T-cell (primary cell): Measurements from ENCODE around the gene PRTG. TPM values are rescaled to one million over a fixed set of nuclear protein-coding genes. Genes with fewer than 3 reads are reported as not detected.
"Not testable (repeated sequence)": the region's sequence is repeated elsewhere in the genome, so short reads cannot be mapped to it uniquely, and the experiment has no call there.

ENCODE experiments used
- ATAC-seq, 4 experiments: fragments of 200-7000 bp in 3 of 4; fragments of 150-1000 bp in 1 of 4; cut with Tn5 transposase; replicated peaks in 1 of 4; 1 replicate in 3 of 4; 2 replicates in 1 of 4; pipeline ENCODE4 v1.10.0; 2021; ENCODE audit warnings: moderate library complexity in 3 of 4, mild to moderate bottlenecking in 2 of 4, moderate number of reproducible peaks in 1 of 4
- CTCF ChIA-PET, 2 donors: fragments of 300-600 bp; sonication (Branson Sonifier 250); formaldehyde crosslinking; loops; one replicate each; lab custom pipeline; 2022; ENCODE audit warnings: antibody characterized with exemption in 2 of 2; lab: Charles Lee
- POLR2A ChIA-PET, 2 donors: fragments of 300-600 bp; sonication (Branson Sonifier 250); formaldehyde crosslinking; loops; one replicate each; lab custom pipeline; 2022; ENCODE audit warnings: antibody characterized with exemption in 2 of 2; lab: Charles Lee
- DNase-seq, 35 experiments: peaks; one replicate each; pipeline versions ENCODE4 v3.0.0 to v3.0.0-alpha.2; 2013 to 2023
- H3K27ac ChIP-seq: one replicate; pipeline ENCODE4 v1.5.1; 2013; ENCODE audit warnings: low read length
- H3K27me3 ChIP-seq, 2 experiments: replicated peaks in 1 of 2; 1 replicate in 1 of 2; 2 replicates in 1 of 2; pipeline versions ENCODE4 v1.6.1 to v1.7.0; 2013; ENCODE audit warnings: low read length in 1 of 2, mixed read lengths in 1 of 2; ENCODE audit not compliant: control insufficient read depth in 2 of 2, insufficient read depth in 2 of 2; ENCODE audit errors: extremely low read depth in 1 of 2
- H3K36me3 ChIP-seq, 2 donors: 1 replicate in 1 of 2; 2 replicates in 1 of 2; pipeline versions ENCODE4 v1.6.1 to v1.7.0; 2013; ENCODE audit warnings: low read length in 1 of 2; ENCODE audit not compliant: control insufficient read depth in 2 of 2, insufficient read depth in 1 of 2; ENCODE audit errors: extremely low read depth in 1 of 2
- H3K4me1 ChIP-seq, 2 experiments: 1 replicate in 1 of 2; 2 replicates in 1 of 2; pipeline versions ENCODE4 v1.6.1 to v1.7.0; 2013; ENCODE audit warnings: low read length in 2 of 2, mixed read lengths in 1 of 2; ENCODE audit not compliant: insufficient read depth in 2 of 2, control insufficient read depth in 1 of 2; ENCODE audit errors: extremely low read depth in 1 of 2
- H3K4me3 ChIP-seq, 2 donors: 1 replicate in 1 of 2; 2 replicates in 1 of 2; pipeline versions ENCODE4 v1.5.1 to v1.7.0; 2013; ENCODE audit warnings: mild to moderate bottlenecking in 2 of 2, low read length in 1 of 2, moderate library complexity in 1 of 2; ENCODE audit not compliant: control insufficient read depth in 1 of 2; ENCODE audit errors: extremely low read depth in 1 of 2
- H3K9me3 ChIP-seq: 2 replicates; pipeline ENCODE4 v1.7.0; 2013
- H3K27ac Mint-ChIP-seq, 2 donors: one replicate each; pipeline ENCODE4 v1.8.0; 2020 to 2021; ENCODE audit warnings: mild to moderate bottlenecking in 2 of 2, mixed read lengths in 2 of 2
- H3K27me3 Mint-ChIP-seq, 2 donors: one replicate each; pipeline ENCODE4 v1.8.0; 2021 to 2022; ENCODE audit warnings: mixed read lengths in 2 of 2
- H3K36me3 Mint-ChIP-seq: one replicate; pipeline ENCODE4 v1.8.0; 2021; ENCODE audit warnings: mixed read lengths
- H3K4me1 Mint-ChIP-seq, 3 donors: one replicate each; pipeline ENCODE4 v1.8.0; 2020 to 2022; ENCODE audit warnings: mixed read lengths in 3 of 3, mild to moderate bottlenecking in 1 of 3
- H3K4me3 Mint-ChIP-seq, 3 donors: one replicate each; pipeline ENCODE4 v1.8.0; 2020 to 2022; ENCODE audit warnings: mild to moderate bottlenecking in 3 of 3, mixed read lengths in 3 of 3, moderate library complexity in 3 of 3
- H3K9me3 Mint-ChIP-seq, 3 donors: one replicate each; pipeline ENCODE4 v1.8.0; 2020 to 2022; ENCODE audit warnings: mixed read lengths in 3 of 3
- WGBS: methylation state at CpG from one replicate; pipeline ENCODE4 v1.1.5; 2013; ENCODE audit warnings: missing lambda C conversion rate; ENCODE audit not compliant: insufficient coverage; 5-methylcytosine and 5-hydroxymethylcytosine counted together
- total RNA-seq, 35 experiments: library from RNA in 6 of 35; stranded (reverse) in 6 of 35; fragments of 120-200 nt in 1 of 35; gene quantifications; one replicate each; pipeline versions ENCODE4 v1.2.1 to v1.2.4 and lab custom pipeline; 2013 to 2026

PRTG gene
- total RNA-seq, 5 donors from 2014 or later (not counting 1 experiment from before 2014, with no cell fraction given), result 0.06 to 0.16 (median 0.09) TPM; not detected in 2

DNA sequence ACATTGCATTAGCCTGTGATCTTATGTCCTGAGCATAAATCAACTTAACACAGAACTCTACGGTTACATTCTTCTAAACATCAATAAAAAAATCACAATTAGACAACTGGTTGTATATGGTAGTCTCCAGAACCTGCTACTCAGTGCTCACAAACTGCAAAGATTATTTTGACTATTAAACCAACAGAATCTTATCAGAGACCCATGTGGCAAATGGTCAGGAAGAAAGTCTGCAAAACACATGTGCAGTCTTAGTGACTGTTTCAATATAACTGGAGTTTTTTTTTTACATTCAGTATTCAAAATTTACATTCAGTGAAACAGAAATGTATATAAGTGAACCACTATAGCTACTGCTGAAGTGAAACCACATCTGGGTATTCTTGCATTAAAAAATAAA, 127.5 kb downstream of the PRTG start:
- POLR2A ChIA-PET, result no interaction called here
- CTCF ChIA-PET, result no interaction called here
- no peak for DNase-seq
- H3K27ac Mint-ChIP-seq, result no peak overlapping the region
- no peaks in the 10 kb centered on the region for H3K36me3 Mint-ChIP-seq
- H3K4me3 Mint-ChIP-seq, result no peak overlapping the region
- Histone ChIP-seq H3K4me3 (no peak overlapping the region), H3K27me3 (no peaks in the 10 kb centered on the region), H3K4me1 (no peaks in the 10 kb centered on the region), H3K36me3 (no peaks in the 10 kb centered on the region), H3K27ac (no peak overlapping the region), H3K9me3 (no peaks in the 10 kb centered on the region)
- no peaks in the 10 kb centered on the region for H3K4me1 Mint-ChIP-seq
- peaks cover 31 to 32% of the 10 kb centered on the region in 2 donors for H3K27me3 Mint-ChIP-seq
- WGBS, result no CpG with 5 or more reads among the region's 1 CpG
- H3K9me3 Mint-ChIP-seq, result no peaks in the 10 kb centered on the region
- ATAC-seq, result no peak

DNA sequence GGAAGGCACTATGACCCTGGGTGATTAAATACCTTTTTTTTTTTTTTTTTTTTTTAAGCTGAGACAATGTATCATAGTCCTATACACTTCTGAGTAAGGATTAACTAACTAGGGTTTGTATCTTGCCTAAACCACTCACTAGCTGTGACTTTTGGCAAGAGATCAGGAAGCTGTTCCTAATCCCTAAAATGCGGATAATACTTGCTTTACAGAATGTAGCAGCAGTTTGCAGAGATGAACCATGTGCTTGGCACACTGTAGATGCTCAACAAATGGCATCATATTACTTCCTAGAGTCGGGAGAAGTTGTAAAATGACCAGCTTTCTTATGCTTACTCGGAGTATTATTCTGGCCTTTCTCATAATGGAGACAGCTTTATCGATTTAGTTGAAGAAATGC, 129.2 kb downstream of the PRTG start:
- Mint-ChIP-seq H3K9me3 (peaks cover 0 to 3% (median 0%) of the 10 kb centered on the region in 3 donors), H3K27ac (no peak overlapping the region), H3K27me3 (peaks cover 25 to 30% of the 10 kb centered on the region in 2 donors), H3K4me3 (no peak overlapping the region), H3K36me3 (no peaks in the 10 kb centered on the region), H3K4me1 (no peaks in the 10 kb centered on the region)
- H3K4me1 ChIP-seq, result no peaks in the 10 kb centered on the region
- ATAC-seq, result no peak
- CTCF ChIA-PET, result no interaction called here
- no peaks in the 10 kb centered on the region for H3K9me3 ChIP-seq
- no peaks in the 10 kb centered on the region for H3K36me3 ChIP-seq
- DNase-seq, result no peak
- no peak overlapping the region for H3K27ac ChIP-seq
- no peak overlapping the region for H3K4me3 ChIP-seq
- WGBS, result 72% methylated on average over 3 of the region's 4 CpGs
- no peaks in the 10 kb centered on the region for H3K27me3 ChIP-seq
- POLR2A ChIA-PET, result interaction anchor here (0.5 to 0.6 kb wide), 2 partner anchors 160 to 350 kb away, joined by 5 to 7 read pairs; no protein-coding TSS in a partner anchor

DNA sequence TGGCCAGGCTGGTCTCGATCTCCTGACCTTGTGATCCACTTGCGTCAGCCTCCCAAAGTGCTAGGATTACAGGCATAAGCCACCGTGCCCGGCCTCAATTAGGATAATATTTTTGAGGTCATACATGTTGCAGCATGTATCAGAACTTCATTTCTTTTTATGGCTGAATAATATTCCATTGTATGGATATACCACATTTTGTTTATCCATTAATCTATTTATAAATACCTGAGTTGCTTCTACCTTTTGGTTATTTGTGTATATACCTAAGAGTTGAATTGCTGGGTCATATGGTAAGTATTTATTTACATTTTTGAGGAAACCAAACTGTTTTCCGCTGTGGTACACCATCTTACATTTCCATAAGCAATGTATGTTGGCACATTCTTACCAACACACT, 136.7 kb downstream of the PRTG start:
- H3K27ac Mint-ChIP-seq, result no peak overlapping the region
- ChIA-PET POLR2A (no interaction called here), CTCF (no interaction called here)
- Histone ChIP-seq H3K27me3 (peaks cover 0 to 3% of the 10 kb centered on the region in 2 experiments), H3K4me1 (no peaks in the 10 kb centered on the region), H3K4me3 (no peak overlapping the region), H3K9me3 (no peaks in the 10 kb centered on the region), H3K36me3 (no peaks in the 10 kb centered on the region), H3K27ac (no peak overlapping the region)
- H3K9me3 Mint-ChIP-seq, result peaks cover 0 to 9% (median 0%) of the 10 kb centered on the region in 3 donors
- no CpG with 5 or more reads among the region's 5 CpGs for WGBS
- H3K36me3 Mint-ChIP-seq, result no peaks in the 10 kb centered on the region
- ATAC-seq (no peak), DNase-seq (no peak)
- no peak overlapping the region for H3K4me3 Mint-ChIP-seq
- no peaks in the 10 kb centered on the region for H3K4me1 Mint-ChIP-seq
- peaks cover 6 to 22% of the 10 kb centered on the region in 2 donors for H3K27me3 Mint-ChIP-seq

- H3K27ac Mint-ChIP-seq, result no peak overlapping the region
- no peaks in the 10 kb centered on the region for H3K36me3 ChIP-seq
- no peak overlapping the region for H3K27ac ChIP-seq
- POLR2A ChIA-PET, result no interaction called here
- H3K4me1 Mint-ChIP-seq, result no peaks in the 10 kb centered on the region
- no peaks in the 10 kb centered on the region for H3K9me3 Mint-ChIP-seq
- H3K9me3 ChIP-seq, result no peaks in the 10 kb centered on the region
- no peak overlapping the region for H3K4me3 Mint-ChIP-seq
- H3K27me3 ChIP-seq, result peaks cover 0 to 6% of the 10 kb centered on the region in 2 experiments
- DNase-seq (no peak), ATAC-seq (no peak)
- CTCF ChIA-PET, result no interaction called here
- H3K36me3 Mint-ChIP-seq, result no peaks in the 10 kb centered on the region
- 80% methylated on average over 1 of the region's 5 CpGs for WGBS
- no peaks in the 10 kb centered on the region for H3K4me1 ChIP-seq
- no peak overlapping the region for H3K4me3 ChIP-seq
- H3K27me3 Mint-ChIP-seq, result peaks cover 10 to 26% of the 10 kb centered on the region in 2 donors
These were observed 141.6 kb downstream of the PRTG start for GRCh38 chr15:55601374-55601773.

DNA sequence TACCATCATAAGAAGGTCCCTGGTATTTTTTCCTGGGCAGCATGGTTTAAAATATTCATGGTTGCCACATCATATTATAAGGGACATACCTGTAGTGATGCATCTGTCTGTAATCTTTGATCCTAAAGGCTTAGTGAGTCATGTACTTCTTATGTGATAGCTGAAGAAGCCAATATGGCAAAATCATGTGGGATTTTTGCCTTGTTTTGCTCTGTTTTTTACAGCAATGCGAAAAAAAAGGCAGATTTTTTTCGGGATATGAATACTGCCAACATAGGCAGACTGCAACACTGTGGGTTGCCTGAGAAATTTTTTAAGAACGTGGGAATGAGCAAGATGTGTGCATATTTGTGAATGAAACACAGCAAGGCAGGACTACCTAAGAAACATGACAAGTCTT, 143.5 kb downstream of the PRTG start:
- Mint-ChIP-seq H3K27me3 (peaks cover 14 to 31% of the 10 kb centered on the region in 2 donors), H3K27ac (no peak overlapping the region), H3K36me3 (no peaks in the 10 kb centered on the region), H3K4me1 (no peaks in the 10 kb centered on the region), H3K4me3 (no peak overlapping the region), H3K9me3 (peaks cover 0 to 3% (median 0%) of the 10 kb centered on the region in 3 donors)
- DNase-seq (no peak), ATAC-seq (no peak)
- Histone ChIP-seq H3K27me3 (peaks cover 0 to 6% of the 10 kb centered on the region in 2 experiments), H3K9me3 (no peaks in the 10 kb centered on the region), H3K4me3 (no peak overlapping the region), H3K36me3 (no peaks in the 10 kb centered on the region), H3K4me1 (no peaks in the 10 kb centered on the region), H3K27ac (no peak overlapping the region)
- no CpG with 5 or more reads among the region's 3 CpGs for WGBS
- ChIA-PET CTCF (no interaction called here), POLR2A (no interaction called here)

GRCh38 chr15:55593019-55593418, 149.9 kb downstream of the PRTG start:
- H3K9me3 Mint-ChIP-seq, H3K27ac ChIP-seq, H3K36me3 Mint-ChIP-seq, H3K4me1 ChIP-seq, H3K9me3 ChIP-seq, ATAC-seq, H3K4me3 Mint-ChIP-seq, CTCF ChIA-PET, H3K27ac Mint-ChIP-seq, H3K4me3 ChIP-seq, H3K4me1 Mint-ChIP-seq, H3K36me3 ChIP-seq, DNase-seq: not testable (repeated sequence)
- peaks cover 7 to 22% of the 10 kb centered on the region in 2 experiments for H3K27me3 ChIP-seq
- POLR2A ChIA-PET, result interaction anchor here in 1 of 2 donors (0.7 kb wide), 1 partner anchor 1554 kb away, joined by 4 read pairs; no protein-coding TSS in a partner anchor
- no CpG with 5 or more reads among the region's 1 CpG for WGBS
- peaks cover 34 to 38% of the 10 kb centered on the region in 2 donors for H3K27me3 Mint-ChIP-seq

GRCh38 chr15:55590788-55591187, 152.2 kb downstream of the PRTG start:
- Histone ChIP-seq H3K27ac (no peak overlapping the region), H3K36me3 (no peaks in the 10 kb centered on the region), H3K9me3 (no peaks in the 10 kb centered on the region), H3K27me3 (peaks cover 15 to 29% of the 10 kb centered on the region in 2 experiments), H3K4me3 (no peak overlapping the region), H3K4me1 (peaks cover 2 to 8% of the 10 kb centered on the region in 2 experiments)
- peaks cover 3 to 5% (median 4%) of the 10 kb centered on the region in 3 donors for H3K4me1 Mint-ChIP-seq
- 80% methylated on average over 1 of the region's 3 CpGs for WGBS
- DNase-seq (no peak), ATAC-seq (no peak)
- H3K9me3 Mint-ChIP-seq, result peaks cover 0 to 3% (median 0%) of the 10 kb centered on the region in 3 donors
- POLR2A ChIA-PET, result no interaction called here
- no peak overlapping the region for H3K4me3 Mint-ChIP-seq
- no peaks in the 10 kb centered on the region for H3K36me3 Mint-ChIP-seq
- CTCF ChIA-PET, result no interaction called here
- peaks cover 28 to 35% of the 10 kb centered on the region in 2 donors for H3K27me3 Mint-ChIP-seq
- no peak overlapping the region for H3K27ac Mint-ChIP-seq
